Sigmoid colon (tissue), 4 donors: ENCODE measurements around the gene GTF2IRD1.

Experiments used
- CTCF ChIP-seq, 4 experiments: fragments of 450-650 bp in 3 of 4; fragments of 200-600 bp in 1 of 4; IDR thresholded peaks; one replicate each; pipeline ENCODE4 v1.5.1; 2016 to 2019; ENCODE audit warnings: antibody characterized with exemption in 4 of 4, mild to moderate bottlenecking in 3 of 4, moderate library complexity in 2 of 4
- EP300 ChIP-seq, 4 donors: sonication (generic); formaldehyde crosslinking; IDR thresholded peaks; one replicate each; pipeline ENCODE4 v1.6.1; 2017; ENCODE audit warnings: antibody characterized with exemption in 4 of 4
- POLR2A ChIP-seq, 2 donors: fragments of 450-650 bp; IDR thresholded peaks; one replicate each; pipeline ENCODE4 v1.6.1; 2016; ENCODE audit warnings: antibody characterized with exemption in 2 of 2, mild to moderate bottlenecking in 2 of 2, moderate library complexity in 2 of 2
- POLR2AphosphoS5 ChIP-seq, 4 donors: sonication (generic); formaldehyde crosslinking; IDR thresholded peaks; one replicate each; pipeline ENCODE4 v1.6.1; 2017; ENCODE audit warnings: antibody characterized with exemption in 4 of 4

- TF ChIP-seq POLR2A (IDR thresholded peaks at IDR 0.05) (no peak), CTCF (IDR thresholded peaks at IDR 0.05) (no peak), POLR2AphosphoS5 (IDR thresholded peaks at IDR 0.05) (no peak), EP300 (IDR thresholded peaks at IDR 0.05) (no peak)
These were observed 115.0 kb downstream of the GTF2IRD1 start for GRCh38 chr7:74568658-74569057.
